Activated CD4-positive, alpha-beta T cell treated with anti-CD3 and anti-CD28 coated beads, Interleukin-2, amount 50 U/mL, for 16 hours (primary cell): Measurements from ENCODE around the gene CLSTN2.

Experiments
- DNase-seq: peaks from one replicate; pipeline ENCODE4 v3.0.0-alpha.2; 2020

Gene CLSTN2

GRCh38 chr3:140246578-140246977, 311.6 kb downstream of the CLSTN2 start:
- no peak for DNase-seq

DNA sequence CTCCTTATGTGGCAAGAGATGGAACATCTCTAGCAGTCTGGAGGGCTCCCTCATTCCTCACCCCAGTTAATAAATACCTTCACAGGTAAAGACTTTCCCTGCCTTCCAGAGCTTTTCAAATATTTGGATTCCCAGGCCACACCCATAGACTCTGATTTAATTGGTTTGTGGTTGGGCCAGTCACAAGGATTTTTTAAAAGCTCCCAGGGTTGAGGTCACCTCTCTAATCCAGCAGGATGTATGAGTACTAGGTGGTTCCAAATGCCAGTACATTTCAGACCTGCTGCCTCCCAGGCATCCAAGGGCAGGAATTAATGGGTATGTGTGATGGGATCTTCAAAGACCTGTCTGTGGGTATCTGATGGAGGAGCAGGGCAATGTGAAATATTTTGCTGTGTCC, 312.8 kb downstream of the CLSTN2 start:
- no peak for DNase-seq

GRCh38 chr3:140249188-140249587, 314.2 kb downstream of the CLSTN2 start:
- DNase-seq: no peak

- DNase-seq: no peak
Measured at GRCh38 chr3:140250010-140250855, 315.2 kb downstream of the CLSTN2 start.

DNA sequence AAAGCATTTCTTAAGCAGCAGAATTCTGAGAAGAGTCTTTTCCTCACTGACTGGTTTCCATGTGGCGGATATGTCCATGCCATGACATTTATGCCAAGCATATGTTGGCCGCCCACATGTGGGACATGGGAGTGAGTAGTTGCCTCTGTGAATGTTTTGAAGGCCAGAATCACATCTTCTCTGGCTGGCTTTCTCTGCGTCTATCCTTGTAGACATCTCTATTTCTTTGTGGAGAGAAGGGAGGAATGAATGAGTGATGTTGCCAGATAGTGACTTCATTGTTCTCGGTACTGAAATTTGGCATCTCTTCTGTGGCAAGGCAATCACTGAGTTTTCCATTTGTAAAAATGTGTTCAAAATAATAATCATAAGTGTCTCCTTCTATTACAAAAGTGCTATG, 316.0 kb downstream of the CLSTN2 start:
- no peak for DNase-seq

DNA sequence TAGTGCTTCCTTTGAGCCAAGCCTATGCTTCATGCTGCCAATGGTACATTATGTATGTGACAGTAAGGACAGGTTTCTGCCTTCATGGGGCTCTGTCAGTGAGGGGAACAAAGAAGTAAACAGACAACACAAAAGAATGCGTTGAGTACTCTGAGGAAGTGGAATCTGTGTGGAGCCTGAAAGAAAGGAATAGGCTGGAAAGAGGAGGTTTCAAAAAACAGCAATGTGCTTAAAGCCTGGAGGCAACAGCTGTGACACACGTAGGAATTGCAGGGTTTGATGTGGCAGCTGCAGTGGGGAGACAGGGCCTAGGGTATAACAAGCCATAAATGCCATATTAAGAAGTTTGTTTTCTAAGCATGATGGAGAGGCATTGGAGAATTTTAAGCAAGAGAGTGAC, 316.7 kb downstream of the CLSTN2 start:
- DNase-seq: no peak

DNA sequence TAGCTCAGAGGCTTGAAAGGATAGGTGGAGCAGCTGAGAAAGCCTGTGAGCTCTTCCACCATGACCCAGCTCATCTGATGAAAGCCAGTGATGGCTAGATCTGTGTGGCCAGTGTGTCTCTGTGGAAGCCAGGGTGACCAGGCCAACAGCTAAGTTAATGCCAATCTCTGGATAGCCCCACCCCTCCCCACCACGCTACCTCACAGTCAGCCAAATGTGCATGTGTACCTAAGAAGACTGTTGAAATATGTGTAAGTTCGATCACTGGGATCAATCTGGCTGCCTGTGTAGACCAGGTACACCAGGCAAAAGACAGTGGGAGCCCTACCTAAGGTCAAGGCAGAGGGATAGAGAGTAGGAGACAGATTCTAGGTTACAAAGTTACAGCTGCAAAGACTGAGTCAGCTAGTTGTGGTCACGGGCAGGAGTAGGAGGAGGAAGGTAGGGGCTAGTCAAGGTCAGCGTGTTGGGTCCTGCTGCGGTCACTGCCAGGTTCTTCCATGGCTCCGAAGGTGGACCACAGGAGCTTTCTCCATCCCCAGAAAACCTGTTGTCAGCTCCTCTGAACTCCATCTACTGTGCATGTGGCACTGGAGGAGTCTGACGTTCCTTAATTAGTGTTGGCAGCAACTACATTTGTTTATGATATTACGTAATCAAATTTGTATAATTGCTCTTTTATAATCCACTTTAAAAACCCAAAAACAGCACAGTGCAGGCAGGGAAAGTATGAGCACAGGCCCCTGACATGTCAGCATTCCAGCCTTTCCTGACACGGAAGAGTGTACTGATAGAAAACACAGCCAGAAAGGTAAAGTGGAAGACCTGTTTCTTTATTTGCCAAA, 318.0 kb downstream of the CLSTN2 start:
- DNase-seq: no peak

DNA sequence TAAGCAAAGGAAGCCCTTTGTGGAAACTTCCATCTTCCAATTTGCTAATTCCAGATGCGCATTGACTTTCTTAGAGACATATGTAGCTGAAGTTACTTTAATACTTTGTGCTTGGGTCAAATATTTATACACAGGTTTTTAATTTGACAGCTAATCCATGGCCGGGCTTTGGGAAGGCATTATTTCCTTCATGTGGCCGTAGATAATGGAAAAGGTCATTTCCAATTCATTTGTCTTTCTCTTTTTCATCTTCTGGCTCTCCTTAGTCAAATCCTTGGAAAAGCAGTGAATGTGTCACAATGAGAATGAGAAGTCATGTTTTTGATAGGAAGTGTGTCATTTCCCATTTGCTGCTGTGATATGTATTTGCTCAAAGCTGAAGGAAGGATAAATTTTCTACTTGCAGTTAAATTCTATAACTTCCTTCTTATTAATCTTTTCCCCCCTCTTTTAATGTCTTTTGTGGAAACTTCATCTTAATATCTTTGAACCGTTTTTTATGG, 323.3 kb downstream of the CLSTN2 start:
- DNase-seq: no peak

GRCh38 chr3:140265302-140265701, 330.3 kb downstream of the CLSTN2 start:
- DNase-seq: no peak

GRCh38 chr3:140268103-140268502, 333.1 kb downstream of the CLSTN2 start:
- no peak for DNase-seq

DNA sequence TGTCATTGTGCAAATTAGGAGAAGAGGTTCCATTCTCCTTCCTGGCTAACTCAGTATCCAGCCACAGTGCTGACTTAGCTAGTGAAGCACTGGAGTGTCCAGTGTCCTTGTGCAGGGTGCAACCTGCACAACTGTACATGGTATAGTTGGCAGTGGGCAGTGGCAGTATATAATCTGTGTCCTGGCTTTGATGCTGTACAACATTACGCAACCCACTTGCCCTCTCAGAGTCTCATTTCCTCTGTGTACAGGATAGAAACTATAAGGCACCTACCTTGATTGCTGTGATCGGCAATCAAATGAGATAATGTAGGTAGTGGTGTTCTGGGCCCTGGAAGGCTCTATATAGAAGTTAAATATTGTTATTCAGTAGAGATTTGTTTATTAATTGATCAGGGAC, 333.6 kb downstream of the CLSTN2 start:
- no peak for DNase-seq

DNA sequence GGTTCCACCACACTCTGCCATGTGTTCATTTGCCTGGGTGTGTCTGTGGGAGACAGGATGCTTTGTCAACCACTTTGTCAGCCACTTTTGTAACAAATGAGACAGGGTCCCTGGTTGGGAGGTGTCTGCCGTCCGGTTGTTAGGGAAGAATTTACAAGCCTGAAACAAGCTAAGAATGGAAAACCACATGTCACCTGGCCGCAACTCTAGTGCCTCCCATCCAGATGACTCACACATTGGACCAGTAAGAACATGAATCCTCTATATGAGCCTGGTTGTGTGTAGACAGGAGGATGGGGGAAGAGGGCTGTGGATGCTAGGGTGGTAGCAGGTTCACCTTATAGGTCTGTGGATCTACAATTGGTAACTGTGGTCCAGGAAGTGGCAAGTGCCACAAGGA, 335.3 kb downstream of the CLSTN2 start:
- DNase-seq: no peak

DNA sequence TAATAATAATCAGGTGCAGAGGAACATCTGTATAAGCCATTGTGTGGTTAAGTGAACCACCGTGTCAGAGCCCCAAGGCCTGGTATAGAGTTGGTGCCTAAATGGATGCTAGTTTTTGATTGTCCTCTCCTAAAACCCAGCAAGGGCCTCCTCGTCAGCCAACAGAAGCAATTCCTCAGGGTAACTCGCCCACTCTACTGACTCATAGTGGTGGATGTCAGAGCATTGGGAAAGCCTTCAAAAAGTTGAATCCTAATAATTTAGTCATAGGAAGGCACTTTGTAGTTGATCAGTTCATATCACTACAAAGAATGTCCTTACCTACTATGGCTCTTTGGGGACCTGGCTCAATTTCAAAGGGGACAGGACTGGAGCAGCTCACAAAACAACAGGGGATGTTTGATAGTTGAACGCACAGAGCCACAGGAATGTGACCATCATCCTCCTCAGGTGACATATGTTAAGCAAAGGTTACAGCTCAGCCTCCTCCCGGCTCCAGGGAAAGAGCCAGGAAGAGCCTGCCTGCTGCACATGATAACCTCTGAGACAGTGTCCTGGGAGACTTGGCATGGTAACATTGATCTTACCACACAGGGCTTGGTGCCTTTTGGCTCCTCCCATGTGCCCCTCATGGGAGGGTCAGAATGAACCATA, 338.7 kb downstream of the CLSTN2 start:
- DNase-seq: no peak

GRCh38 chr3:140274429-140274828, 339.4 kb downstream of the CLSTN2 start:
- no peak for DNase-seq

- no peak for DNase-seq
Measured at GRCh38 chr3:140276703-140277102, 341.7 kb downstream of the CLSTN2 start.

DNA sequence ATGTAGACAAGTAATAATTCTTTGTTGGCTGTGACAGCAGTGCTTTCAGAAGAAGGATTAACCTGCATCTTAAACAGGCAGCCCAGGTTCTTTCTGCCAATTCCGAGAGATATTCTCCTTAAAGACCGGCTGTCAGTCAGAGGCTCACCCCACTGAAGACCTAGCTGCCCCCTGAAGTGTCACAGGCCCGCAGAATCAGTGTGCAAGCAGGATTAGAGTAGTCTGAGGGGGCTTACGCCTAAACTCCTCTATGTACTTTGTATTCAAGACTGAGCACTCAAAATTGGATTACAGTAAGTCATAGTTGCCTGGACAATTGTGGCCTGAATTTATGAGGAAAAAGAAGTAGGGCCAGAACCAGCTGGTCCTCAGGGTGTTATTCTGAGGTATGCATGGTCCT, 342.9 kb downstream of the CLSTN2 start:
- DNase-seq: no peak

- no peak for DNase-seq
Measured at GRCh38 chr3:140284372-140284771, 349.4 kb downstream of the CLSTN2 start.

- DNase-seq: no peak
Measured at GRCh38 chr3:140285380-140285779, 350.4 kb downstream of the CLSTN2 start.

- DNase-seq: no peak
Measured at GRCh38 chr3:140288595-140288994, 353.6 kb downstream of the CLSTN2 start.

DNA sequence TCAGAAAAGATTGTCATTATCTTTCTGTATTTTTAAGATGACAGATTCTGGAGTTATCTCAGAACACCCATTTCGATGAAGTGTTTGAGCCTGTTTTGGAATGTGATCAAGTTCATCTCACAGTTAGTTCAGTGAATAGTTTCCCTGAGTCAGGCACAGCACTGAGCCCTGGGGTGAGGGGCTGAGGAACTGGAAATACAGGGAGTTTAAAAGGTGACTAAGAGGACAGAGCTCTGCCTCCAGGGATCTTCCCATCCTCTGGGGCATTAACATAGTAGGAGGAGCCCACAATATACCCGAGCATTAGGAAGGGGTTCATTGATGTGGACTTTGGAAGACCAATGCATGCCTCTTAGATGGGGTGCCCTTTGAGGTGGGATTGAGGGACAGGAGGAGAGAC, 355.1 kb downstream of the CLSTN2 start:
- no peak for DNase-seq

DNA sequence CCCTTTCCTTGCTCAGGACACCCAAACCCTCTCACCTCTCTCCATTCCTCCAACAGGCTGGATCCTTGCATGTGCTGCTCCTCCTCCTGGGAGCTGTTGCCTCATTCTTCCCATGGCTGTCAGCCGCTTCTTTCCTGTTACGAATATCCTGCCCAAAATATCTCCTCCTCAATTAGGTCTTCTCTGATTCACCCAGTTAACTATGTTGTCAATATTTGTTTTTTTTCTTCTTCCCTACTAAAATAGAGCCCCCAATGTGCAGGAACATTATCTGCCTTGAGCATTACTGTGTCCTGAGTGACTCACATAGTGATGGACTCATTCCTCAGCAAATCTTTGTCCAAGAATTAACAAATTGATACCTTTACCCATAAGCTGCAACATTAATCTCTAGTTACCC, 357.2 kb downstream of the CLSTN2 start:
- DNase-seq: no peak

DNA sequence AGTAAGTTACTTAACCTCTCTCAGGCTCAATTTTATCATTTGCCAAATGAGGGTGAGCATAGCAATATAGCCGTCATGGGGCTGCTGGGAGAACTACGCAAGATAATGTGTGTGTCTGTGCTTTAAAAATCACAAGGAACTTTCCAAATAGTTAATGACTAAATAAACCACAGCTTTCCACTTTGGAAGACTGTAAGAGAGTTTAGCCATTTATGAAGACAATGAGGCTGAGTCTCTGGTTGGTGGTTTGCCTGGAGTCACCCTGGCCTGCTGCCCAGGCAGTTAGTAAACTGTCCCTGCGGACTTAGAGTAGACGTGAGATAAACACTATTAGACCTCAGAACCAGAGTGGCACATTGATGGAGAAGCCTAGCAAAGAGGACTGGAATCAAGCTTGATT, 357.7 kb downstream of the CLSTN2 start:
- no peak for DNase-seq

GRCh38 chr3:140294058-140294457, 359.1 kb downstream of the CLSTN2 start:
- DNase-seq: no peak
